ENCODE measurements around the gene KIF13A. TPM values are rescaled to one million over a fixed set of nuclear protein-coding genes. Genes with fewer than 3 reads are reported as not detected.

Gene KIF13A
- total RNA-seq, 1 donor from 2014 or later = 16.7 TPM

Other genes starting within 250 kb of the KIF13A start
- gene NHLRC1, start 135.0 kb upstream of the KIF13A start, total RNA-seq = 2.8 TPM
- 25.5 TPM for gene TPMT, start 167.4 kb upstream of the KIF13A start, total RNA-seq
- 10.3 TPM for gene KDM1B, start 167.8 kb upstream of the KIF13A start, total RNA-seq

Data from left lobe of liver (tissue), 1 donor.